ENCODE data around the gene METTL2B. TPM values are rescaled to one million over a fixed set of nuclear protein-coding genes. Genes with fewer than 3 reads are reported as not detected.
"Not testable (repeated sequence)": the region's sequence is repeated elsewhere in the genome, so short reads cannot be mapped to it uniquely, and the experiment has no call there.

METTL2B gene
- total RNA-seq, 1 experiment from 2014 or later = 49.7 TPM

DNA sequence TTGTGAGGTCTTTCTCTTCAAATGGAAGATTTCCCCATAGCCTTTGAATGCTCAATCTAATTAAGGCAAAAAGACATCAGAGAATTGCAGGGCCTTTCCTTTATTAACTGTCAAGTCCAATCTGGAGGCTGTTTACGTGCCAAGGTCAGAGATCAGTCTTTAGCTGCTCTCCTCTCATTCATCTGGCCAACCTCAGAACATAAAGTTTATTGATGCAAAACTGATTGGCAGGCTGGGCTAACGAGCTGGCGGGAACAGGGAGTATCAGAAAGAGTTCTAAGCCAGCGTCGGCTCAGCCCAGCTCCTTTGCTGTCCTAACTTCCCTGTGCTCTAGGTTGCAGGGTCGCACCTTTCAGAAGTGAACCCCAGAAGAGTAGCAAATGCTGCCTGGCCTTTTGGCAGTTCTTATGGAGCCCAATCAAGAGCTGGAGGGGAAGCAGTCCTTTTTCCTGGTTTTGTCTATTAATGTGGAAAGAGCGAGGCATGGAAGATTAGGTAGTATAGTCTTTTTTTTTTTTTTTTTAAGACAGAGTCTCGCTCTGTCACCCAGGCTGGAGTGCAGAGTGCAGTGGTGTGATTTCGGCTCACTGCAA is 47.5 kb downstream of the METTL2B start:
- H3K27ac Mint-ChIP-seq (ENCODE audit: low read depth, unreplicated experiment); intact Hi-C loops (cut with micrococcal nuclease); H3K4me1 Mint-ChIP-seq (ENCODE audit: insufficient read depth, unreplicated experiment); H3K4me3 Mint-ChIP-seq (ENCODE audit: unreplicated experiment); DNase-seq (ENCODE audit: unreplicated experiment); H3K27me3 Mint-ChIP-seq (ENCODE audit: insufficient read depth, unreplicated experiment); H3K36me3 Mint-ChIP-seq (ENCODE audit: insufficient read depth, unreplicated experiment); BruUV-seq (replicated peaks); H3K9me3 Mint-ChIP-seq (ENCODE audit: unreplicated experiment): not testable (repeated sequence)
- POLR2A ChIA-PET = interaction anchor here (0.6 to 1.3 kb wide), 2 partner anchors 8 to 617 kb away, joined by 4 read pairs; no protein-coding TSS in a partner anchor
- CTCF ChIA-PET = interaction anchor here (0.7 kb wide), 1 partner anchor 819 kb away, joined by 3 read pairs; no protein-coding TSS in a partner anchor

DNA sequence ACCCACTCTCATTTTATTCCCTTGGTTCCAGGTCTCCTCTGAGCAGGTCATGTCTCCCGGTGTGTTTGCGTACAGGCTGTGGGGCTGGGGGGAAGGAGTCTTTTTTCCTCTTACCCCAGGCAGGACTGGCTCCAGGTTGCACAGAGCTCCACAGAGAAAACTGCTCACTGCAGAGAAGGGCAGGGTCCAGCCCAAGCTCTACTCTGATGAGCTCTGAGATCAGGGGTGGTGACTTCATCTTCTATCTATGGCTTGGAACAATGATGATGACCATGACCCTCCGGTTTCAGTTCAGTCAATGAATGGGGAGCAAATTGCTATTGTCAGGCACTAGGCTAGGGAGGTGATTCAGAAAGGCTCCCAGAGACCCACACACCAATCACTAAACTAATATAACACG is 49.0 kb downstream of the METTL2B start:
- H3K4me1 Mint-ChIP-seq (ENCODE audit: insufficient read depth, unreplicated experiment); H3K36me3 Mint-ChIP-seq (ENCODE audit: insufficient read depth, unreplicated experiment); intact Hi-C loops (cut with micrococcal nuclease); POLR2A ChIA-PET; H3K9me3 Mint-ChIP-seq (ENCODE audit: unreplicated experiment); BruUV-seq (replicated peaks); H3K27me3 Mint-ChIP-seq (ENCODE audit: insufficient read depth, unreplicated experiment); CTCF ChIA-PET; DNase-seq (ENCODE audit: unreplicated experiment); H3K4me3 Mint-ChIP-seq (ENCODE audit: unreplicated experiment); H3K27ac Mint-ChIP-seq (ENCODE audit: low read depth, unreplicated experiment): not testable (repeated sequence)

DNA sequence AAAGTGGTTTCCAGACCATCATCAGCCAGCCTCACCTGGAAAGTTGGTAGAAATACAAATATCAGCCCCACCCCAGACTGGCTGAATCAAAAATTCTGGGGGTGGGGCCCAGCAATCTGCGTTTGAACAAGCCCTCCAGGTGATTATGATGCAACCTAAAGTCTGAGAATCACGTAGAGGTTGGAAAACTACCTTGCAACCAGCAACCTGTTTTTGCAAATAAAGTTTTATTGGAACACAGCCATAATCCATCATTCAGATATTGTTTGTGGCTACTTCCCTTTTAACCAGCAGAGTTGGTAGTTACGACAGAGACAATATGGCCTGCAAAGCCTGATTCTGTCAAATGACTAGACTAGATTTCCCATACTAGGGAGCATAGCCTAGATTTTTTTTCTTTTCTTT is 49.5 kb downstream of the METTL2B start:
- BruUV-seq (replicated peaks); CTCF ChIA-PET; H3K36me3 Mint-ChIP-seq (ENCODE audit: insufficient read depth, unreplicated experiment); H3K27ac Mint-ChIP-seq (ENCODE audit: low read depth, unreplicated experiment); H3K9me3 Mint-ChIP-seq (ENCODE audit: unreplicated experiment); H3K4me3 Mint-ChIP-seq (ENCODE audit: unreplicated experiment); H3K27me3 Mint-ChIP-seq (ENCODE audit: insufficient read depth, unreplicated experiment); H3K4me1 Mint-ChIP-seq (ENCODE audit: insufficient read depth, unreplicated experiment); intact Hi-C loops (cut with micrococcal nuclease): not testable (repeated sequence)
- POLR2A ChIA-PET = interaction anchor here (0.7 kb wide), 1 partner anchor 529 kb away, joined by 3 read pairs; no protein-coding TSS in a partner anchor
- peak; percentile 40 for DNase-seq (ENCODE audit: unreplicated experiment)

DNA sequence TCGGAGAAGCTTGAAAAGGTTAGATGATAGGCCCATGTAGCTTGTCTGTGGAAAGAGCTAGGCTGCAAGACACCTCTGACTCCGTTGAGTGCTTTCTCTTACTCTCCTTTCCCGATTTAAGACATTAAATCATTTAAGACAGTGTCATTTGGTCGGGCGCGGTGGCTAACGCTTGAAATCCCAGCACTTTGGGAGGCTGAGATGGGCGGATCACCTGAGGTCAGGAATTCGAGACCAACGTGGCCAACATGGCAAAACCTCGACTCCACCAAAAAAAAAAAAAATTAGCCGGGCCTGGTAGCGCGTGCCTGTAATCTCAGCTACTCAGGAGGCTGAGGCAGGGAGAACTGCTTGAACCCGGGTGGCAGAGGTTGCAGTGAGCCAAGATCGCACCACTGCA is 52.6 kb downstream of the METTL2B start:
- Mint-ChIP-seq H3K27ac (ENCODE audit: low read depth, unreplicated experiment) (peak overlapping the region; percentile 49), H3K36me3 (ENCODE audit: insufficient read depth, unreplicated experiment) (peaks cover 16% of the 10 kb centered on the region)
- intact Hi-C loops (cut with micrococcal nuclease); H3K4me1 Mint-ChIP-seq (ENCODE audit: insufficient read depth, unreplicated experiment); H3K27me3 Mint-ChIP-seq (ENCODE audit: insufficient read depth, unreplicated experiment); DNase-seq (ENCODE audit: unreplicated experiment); H3K4me3 Mint-ChIP-seq (ENCODE audit: unreplicated experiment); POLR2A ChIA-PET; BruUV-seq (replicated peaks); H3K9me3 Mint-ChIP-seq (ENCODE audit: unreplicated experiment): not testable (repeated sequence)
- CTCF ChIA-PET = interaction anchor here (0.8 kb wide), 1 partner anchor 55 kb away, joined by 4 read pairs; no protein-coding TSS in a partner anchor

DNA sequence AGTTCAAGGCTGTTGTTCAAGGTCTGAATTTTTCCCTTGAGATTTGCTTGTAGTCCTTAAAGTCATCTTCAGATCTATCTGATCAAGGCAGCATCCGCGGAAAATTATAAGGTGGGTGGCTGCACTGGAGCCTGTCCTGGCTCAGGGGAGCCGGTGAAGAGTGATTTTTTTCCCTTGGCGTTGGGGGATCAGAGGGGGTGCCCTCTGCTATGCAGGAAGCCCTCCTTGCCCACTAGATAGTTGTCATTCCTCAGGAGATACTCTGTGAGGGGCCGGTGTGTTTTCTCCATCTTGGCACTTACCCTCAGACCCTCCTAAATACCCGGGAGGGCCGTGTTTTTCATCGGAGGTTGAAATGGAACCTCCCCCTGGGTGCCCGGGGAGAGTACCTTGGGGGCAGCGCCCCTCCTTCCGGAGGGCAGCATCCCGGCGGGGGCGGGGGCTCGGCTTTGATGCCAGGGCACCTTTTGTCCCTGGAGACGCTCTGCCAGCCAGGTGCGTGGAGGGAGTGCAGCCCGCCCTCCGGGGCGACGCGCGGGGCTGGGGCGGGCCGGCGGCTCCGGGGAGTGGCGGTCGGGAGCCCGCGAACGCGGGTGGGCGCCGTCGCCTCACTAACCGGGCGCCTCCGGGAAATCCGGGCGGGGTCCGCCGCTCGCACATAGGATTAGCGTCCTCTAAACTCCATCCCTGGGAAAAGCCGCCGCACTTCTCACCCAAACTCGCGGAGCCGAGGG is 53.7 kb downstream of the METTL2B start:
- H3K4me3 Mint-ChIP-seq (ENCODE audit: unreplicated experiment) = peak overlapping the region; percentile 79
- H3K27ac Mint-ChIP-seq (ENCODE audit: low read depth, unreplicated experiment) = peak overlapping the region; percentile 49
- H3K9me3 Mint-ChIP-seq (ENCODE audit: unreplicated experiment); H3K27me3 Mint-ChIP-seq (ENCODE audit: insufficient read depth, unreplicated experiment); H3K4me1 Mint-ChIP-seq (ENCODE audit: insufficient read depth, unreplicated experiment); POLR2A ChIA-PET; CTCF ChIA-PET; BruUV-seq (replicated peaks): not testable (repeated sequence)
- H3K36me3 Mint-ChIP-seq (ENCODE audit: insufficient read depth, unreplicated experiment) = peaks cover 21% of the 10 kb centered on the region
- intact Hi-C loops (cut with micrococcal nuclease) = loop anchor here (5.0 kb wide), 1 partner anchor 53 kb away; the partner anchor contains the start of gene METTL2B
- peak; percentile 1 for DNase-seq (ENCODE audit: unreplicated experiment)

DNA sequence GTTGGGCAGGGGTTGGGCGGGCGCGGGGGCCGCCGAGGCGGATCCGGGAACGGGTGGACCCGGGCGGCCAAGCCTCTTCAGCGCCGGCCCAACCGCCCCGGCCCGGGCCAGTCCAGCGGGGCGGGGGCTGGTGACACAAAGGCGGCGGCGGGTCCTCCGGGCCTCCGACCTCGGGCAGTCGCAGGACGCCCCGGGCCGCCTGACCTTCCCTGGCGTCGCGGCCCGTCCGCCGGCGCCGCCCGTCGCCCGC is 54.2 kb downstream of the METTL2B start:
- POLR2A ChIA-PET = no interaction called here
- intact Hi-C loops (cut with micrococcal nuclease) = loop anchor here (5.0 kb wide), 1 partner anchor 53 kb away; the partner anchor contains the start of gene METTL2B
- no TSS peak for BruUV-seq (replicated peaks)

DNA sequence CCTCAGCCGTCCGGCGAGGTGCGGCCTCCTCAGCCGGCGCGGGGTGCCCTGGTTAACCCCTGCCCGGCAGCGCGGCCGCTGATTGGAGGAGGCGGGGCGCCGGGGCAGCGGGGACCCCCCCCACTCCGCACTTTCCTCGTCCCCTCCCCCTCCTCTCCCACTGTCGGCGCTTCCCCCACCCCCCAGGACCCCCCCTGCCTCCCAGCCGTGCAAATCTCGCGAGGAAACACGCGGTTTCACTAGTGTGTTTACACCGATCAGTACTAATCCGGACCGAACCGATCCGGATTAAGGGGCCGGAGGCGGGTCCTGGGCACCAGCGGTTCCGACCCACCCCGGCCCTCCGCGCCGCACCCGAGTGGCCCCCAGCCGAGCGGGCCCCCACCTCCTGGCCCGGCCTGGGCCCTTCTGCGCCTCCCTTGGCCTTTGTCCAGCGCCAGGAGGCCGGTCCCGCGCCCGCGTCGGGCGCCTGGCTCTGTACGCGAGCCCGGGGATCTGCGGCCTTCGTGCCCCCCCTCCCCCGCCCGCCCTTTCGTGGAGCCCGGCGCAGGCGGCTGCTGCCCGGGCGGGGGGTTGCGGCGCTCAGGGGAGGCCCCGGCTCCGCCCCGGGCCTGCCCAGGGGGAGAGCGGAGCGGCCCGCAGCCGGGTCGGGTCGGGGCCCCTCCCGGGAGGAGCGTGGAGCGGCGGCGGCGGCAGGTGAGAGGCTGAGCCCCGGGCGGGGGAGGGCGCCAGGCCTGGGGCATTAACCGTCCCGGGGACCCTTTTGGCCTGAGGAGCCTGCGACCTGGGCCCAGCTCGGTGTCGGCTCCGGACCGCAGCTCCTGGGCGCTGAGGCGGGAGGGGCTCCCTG is 54.8 kb downstream of the METTL2B start:
- Mint-ChIP-seq H3K36me3 (ENCODE audit: insufficient read depth, unreplicated experiment) (peaks cover 32% of the 10 kb centered on the region), H3K4me3 (ENCODE audit: unreplicated experiment) (peak overlapping the region; percentile 79), H3K27ac (ENCODE audit: low read depth, unreplicated experiment) (peak overlapping the region; percentile 92)
- H3K9me3 Mint-ChIP-seq (ENCODE audit: unreplicated experiment); CTCF ChIA-PET; H3K27me3 Mint-ChIP-seq (ENCODE audit: insufficient read depth, unreplicated experiment); H3K4me1 Mint-ChIP-seq (ENCODE audit: insufficient read depth, unreplicated experiment); BruUV-seq (replicated peaks): not testable (repeated sequence)
- intact Hi-C loops (cut with micrococcal nuclease) = loop anchor here (5.0 kb wide), 1 partner anchor 54 kb away; the partner anchor contains the start of gene METTL2B
- POLR2A ChIA-PET = interaction anchor here (0.9 kb wide), 1 partner anchor 8 kb away, joined by 4 read pairs; no protein-coding TSS in a partner anchor
- DNase-seq (ENCODE audit: unreplicated experiment) = peak; percentile 66

More for the DNA sequence above, 54.2 kb downstream of the METTL2B start:
- no peaks in the 10 kb centered on the region for H3K9me3 Mint-ChIP-seq (ENCODE audit: unreplicated experiment)
- H3K4me3 Mint-ChIP-seq (ENCODE audit: unreplicated experiment) = peak overlapping the region; percentile 79
- DNase-seq (ENCODE audit: unreplicated experiment) = peak; percentile 21
- peaks cover 26% of the 10 kb centered on the region for H3K36me3 Mint-ChIP-seq (ENCODE audit: insufficient read depth, unreplicated experiment)
- CTCF ChIA-PET = no interaction called here
- H3K4me1 Mint-ChIP-seq (ENCODE audit: insufficient read depth, unreplicated experiment) = peaks cover 9% of the 10 kb centered on the region
- TF ChIP-seq, protein P1, sequence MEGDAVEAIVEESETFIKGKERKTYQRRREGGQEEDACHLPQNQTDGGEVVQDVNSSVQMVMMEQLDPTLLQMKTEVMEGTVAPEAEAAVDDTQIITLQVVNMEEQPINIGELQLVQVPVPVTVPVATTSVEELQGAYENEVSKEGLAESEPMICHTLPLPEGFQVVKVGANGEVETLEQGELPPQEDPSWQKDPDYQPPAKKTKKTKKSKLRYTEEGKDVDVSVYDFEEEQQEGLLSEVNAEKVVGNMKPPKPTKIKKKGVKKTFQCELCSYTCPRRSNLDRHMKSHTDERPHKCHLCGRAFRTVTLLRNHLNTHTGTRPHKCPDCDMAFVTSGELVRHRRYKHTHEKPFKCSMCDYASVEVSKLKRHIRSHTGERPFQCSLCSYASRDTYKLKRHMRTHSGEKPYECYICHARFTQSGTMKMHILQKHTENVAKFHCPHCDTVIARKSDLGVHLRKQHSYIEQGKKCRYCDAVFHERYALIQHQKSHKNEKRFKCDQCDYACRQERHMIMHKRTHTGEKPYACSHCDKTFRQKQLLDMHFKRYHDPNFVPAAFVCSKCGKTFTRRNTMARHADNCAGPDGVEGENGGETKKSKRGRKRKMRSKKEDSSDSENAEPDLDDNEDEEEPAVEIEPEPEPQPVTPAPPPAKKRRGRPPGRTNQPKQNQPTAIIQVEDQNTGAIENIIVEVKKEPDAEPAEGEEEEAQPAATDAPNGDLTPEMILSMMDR (IDR thresholded peaks at IDR 0.05; ENCODE audit: unreplicated experiment) = no peak
- no peaks in the 10 kb centered on the region for H3K27me3 Mint-ChIP-seq (ENCODE audit: insufficient read depth, unreplicated experiment)
- no peak overlapping the region for H3K27ac Mint-ChIP-seq (ENCODE audit: low read depth, unreplicated experiment)

DNA sequence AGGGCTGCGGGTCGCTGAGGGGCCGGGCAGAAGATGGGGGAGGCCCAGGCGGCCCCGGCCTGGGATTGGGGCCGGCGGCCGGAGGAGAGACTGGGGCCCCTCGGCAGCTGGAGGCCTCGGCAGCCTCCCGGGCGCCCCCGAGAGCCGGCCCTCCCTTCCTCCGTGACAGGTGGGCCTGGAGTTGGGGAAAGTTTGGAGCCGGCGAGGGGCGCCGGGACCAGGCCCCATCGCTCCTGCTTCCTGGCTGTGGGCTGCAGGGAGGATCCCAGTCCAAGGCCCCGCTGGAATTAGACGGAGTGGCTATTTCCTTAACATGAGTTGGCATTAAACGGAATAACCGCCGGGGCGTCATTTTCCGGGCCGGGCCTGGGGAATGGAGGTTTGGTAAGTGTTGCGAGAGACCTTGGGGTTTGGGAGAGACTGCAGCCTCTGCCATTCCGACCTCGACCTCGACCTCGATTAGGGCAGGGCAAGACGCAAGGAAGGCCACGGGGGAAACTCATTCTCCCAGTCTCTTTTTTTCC is 55.5 kb downstream of the METTL2B start:
- intact Hi-C loops (cut with micrococcal nuclease) = loop anchor here (5.0 kb wide), 1 partner anchor 55 kb away; the partner anchor contains the start of gene METTL2B
- CTCF ChIA-PET; BruUV-seq (replicated peaks); H3K4me1 Mint-ChIP-seq (ENCODE audit: insufficient read depth, unreplicated experiment); H3K27me3 Mint-ChIP-seq (ENCODE audit: insufficient read depth, unreplicated experiment); H3K9me3 Mint-ChIP-seq (ENCODE audit: unreplicated experiment): not testable (repeated sequence)
- POLR2A ChIA-PET = interaction anchor here (0.6 to 0.9 kb wide), 2 partner anchors 9 to 56 kb away, joined by 3 to 4 read pairs; partner anchors contain the start of gene METTL2B
- DNase-seq (ENCODE audit: unreplicated experiment) = peak; percentile 32
- Mint-ChIP-seq H3K4me3 (ENCODE audit: unreplicated experiment) (peak overlapping the region; percentile 79), H3K27ac (ENCODE audit: low read depth, unreplicated experiment) (peak overlapping the region; percentile 92), H3K36me3 (ENCODE audit: insufficient read depth, unreplicated experiment) (peaks cover 38% of the 10 kb centered on the region)

Measured in MCF 10A (cell line).